Transverse colon (tissue), 4 donors: ENCODE measurements around the gene FAM3C.

Experiments
- CTCF ChIP-seq, 5 experiments: fragments of 200-600 bp in 3 of 5; fragments of 450-650 bp in 2 of 5; sonication (generic) in 3 of 5; IDR thresholded peaks; 1 replicate in 2 of 5; 2 replicates in 3 of 5; pipeline ENCODE4 v1.5.1; 2016 to 2017; ENCODE audit warnings: antibody characterized with exemption in 5 of 5, inconsistent platforms in 3 of 5, mild to moderate bottlenecking in 2 of 5, moderate library complexity in 1 of 5
- EP300 ChIP-seq: sonication (generic); formaldehyde crosslinking; IDR thresholded peaks from one replicate; pipeline ENCODE4 v1.6.1; 2017; ENCODE audit warnings: antibody characterized with exemption, low read depth
- POLR2A ChIP-seq: fragments of 450-650 bp; IDR thresholded peaks from one replicate; pipeline ENCODE4 v1.6.1; 2016; ENCODE audit warnings: antibody characterized with exemption, mild to moderate bottlenecking, moderate library complexity
- POLR2AphosphoS5 ChIP-seq, 3 donors: sonication (generic); formaldehyde crosslinking; IDR thresholded peaks; one replicate each; pipeline ENCODE4 v1.6.1; 2016; ENCODE audit warnings: antibody characterized with exemption in 3 of 3

DNA sequence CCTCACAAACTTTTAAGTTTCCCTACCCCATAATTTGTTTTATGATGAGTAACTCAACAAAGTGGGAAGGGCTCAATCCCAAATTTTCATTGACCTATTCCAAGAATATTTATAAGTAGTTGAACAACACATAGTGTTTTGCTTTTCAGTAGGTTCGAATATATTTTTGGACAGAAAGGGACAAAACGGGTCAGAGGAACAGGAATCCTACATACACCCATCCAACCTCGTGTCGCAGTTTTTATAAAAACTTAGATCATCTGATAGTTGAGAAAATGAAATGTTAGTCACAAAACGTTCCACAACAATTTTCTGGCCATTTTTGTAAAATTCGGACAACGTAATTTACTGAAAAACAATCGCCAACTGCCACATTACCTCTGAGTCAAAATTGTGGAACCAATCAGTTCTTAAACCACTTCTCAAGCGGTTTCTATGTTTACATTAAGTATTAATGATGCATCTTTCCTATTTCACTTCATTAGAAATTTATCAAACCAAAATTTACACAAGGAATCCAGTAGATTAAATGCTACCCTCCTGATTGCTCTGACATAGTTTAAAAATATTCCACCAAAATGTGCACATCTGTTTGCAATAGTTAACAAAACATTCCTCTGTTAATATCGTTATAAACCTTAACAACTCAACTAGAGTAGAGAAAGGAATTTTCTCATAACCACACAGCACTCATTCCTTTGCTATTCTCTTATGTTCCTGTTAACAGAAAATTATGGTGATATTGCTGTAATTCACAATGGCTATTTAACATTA, 61.0 kb downstream of the FAM3C start:
- TF ChIP-seq POLR2AphosphoS5 (IDR thresholded peaks at IDR 0.05): no peak
- no peak for TF ChIP-seq CTCF (IDR thresholded peaks at IDR 0.05)
- TF ChIP-seq POLR2A: no peak
- no peak for TF ChIP-seq EP300
